Measurements from ENCODE around the gene GLYR1.
A peak's percentile ranks its signal among the peaks of the same experiment; 100 is the strongest.

GLYR1 gene

DNA sequence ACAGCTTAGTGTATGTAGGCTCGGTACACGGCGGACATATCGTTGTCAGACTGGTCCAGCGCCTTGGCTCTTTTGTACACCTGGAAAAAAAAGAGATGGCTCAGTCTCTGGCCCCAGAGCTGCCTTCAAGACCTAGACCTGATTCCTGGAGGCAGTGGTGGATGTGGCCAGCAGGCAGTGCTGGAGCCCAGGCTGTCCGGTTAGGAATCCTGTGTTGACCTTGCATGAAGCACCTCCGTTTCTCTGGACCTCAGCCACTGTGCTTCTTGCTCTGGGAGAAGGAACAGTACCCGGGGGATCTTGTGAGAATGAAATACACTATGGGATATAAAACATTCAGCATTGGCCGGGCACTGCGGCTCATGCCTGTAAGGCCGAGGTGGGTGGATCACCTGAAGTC is 41.9 kb downstream of the GLYR1 start:
- no peak for DNase-seq (ENCODE audit: low spot score)

DNA sequence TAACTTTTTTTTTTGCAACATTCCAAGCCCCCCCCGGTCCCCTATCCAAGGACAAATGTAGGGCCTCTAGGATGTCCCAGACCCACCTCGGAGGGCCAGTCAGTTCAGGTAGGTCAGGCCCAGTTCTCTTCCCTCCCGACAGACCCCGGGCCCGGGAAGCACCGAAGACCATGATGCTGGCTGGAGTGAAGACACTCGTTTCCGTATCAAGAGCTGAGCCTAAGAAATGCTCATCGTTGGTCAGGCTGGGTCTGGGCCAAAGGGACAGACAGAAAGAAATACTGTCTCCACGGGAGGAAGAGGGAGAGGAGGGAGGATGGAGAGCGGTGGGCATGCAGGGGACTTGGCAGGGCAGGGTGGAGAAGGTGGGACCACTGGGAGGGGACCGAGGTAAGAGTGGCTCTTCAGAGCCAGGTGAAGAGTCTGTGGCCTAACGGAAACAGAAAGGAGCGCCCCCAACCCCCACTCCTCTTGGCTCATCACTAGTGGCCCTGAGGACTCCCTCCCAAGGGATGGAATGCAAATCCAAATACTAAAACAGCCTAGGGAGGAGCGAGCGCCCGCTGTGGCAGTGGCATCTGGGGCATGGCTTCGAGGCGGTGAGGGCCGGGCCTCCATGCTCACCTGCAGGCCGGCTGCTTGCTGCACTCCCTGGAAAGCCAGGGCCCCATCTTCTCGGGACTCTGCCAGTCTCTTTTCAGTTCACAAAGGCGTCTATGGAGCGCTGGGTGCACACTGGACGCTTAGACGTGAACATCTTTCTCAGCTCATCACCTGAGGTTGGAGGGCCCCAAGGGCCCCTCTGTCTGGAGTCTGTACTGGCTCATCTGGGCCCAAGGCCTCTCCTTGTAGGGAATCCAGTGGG is 43.0 kb downstream of the GLYR1 start:
- no peak for DNase-seq (ENCODE audit: low spot score)

DNA sequence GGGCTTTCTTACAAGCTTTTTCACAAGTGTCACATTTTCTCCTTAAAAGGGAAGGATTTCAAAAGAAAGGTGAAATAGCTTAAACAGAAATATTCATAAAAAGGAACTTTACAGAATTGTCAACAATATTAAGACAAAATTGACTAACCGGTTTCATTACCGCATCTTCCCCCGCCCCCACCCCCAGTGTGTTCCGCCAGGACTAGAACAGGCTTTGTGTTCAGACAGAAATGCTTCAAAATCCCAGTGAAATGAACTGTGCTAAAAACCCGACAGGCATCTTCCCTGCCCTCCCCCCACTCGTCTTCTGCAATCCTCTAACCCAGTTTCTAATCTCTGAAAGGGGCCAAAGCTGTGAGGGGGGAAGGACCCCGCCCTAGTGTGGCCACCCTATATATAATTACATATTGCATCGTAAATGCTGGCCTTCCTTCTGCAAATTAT is 43.7 kb downstream of the GLYR1 start:
- no peak for DNase-seq (ENCODE audit: low spot score)

DNA sequence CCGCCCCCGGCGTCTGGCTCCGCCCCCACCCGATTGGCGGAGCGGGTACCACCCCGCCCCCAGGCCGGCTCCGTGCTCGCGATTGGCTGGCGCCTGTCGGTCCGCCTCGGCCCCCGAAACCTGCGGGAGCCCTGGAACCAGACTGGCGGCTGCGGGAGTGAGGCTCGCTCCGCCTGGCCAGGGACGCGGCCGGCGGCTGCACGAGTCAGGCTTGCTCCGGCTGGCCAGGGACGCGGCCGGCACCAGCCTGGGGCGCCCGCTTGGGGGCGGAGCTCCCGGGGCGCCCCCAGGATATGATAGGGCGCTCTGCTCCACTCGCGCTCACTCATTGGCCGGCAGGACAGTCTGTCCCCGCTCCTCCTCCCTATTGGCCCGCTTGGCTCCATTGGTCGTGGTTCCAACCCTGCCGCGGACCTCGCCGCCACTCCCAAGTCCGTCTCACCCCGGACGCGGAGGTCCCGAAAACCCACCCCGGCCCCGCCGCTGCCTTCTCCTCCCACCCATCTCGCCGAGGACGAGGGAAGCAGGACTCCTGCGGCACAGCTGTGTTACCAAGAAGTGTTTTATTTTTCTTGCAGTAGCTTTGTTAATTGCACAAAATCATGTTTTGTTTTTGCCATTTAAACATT is 44.3 kb downstream of the GLYR1 start:
- peak; percentile 94 for DNase-seq (ENCODE audit: low spot score)

DNA sequence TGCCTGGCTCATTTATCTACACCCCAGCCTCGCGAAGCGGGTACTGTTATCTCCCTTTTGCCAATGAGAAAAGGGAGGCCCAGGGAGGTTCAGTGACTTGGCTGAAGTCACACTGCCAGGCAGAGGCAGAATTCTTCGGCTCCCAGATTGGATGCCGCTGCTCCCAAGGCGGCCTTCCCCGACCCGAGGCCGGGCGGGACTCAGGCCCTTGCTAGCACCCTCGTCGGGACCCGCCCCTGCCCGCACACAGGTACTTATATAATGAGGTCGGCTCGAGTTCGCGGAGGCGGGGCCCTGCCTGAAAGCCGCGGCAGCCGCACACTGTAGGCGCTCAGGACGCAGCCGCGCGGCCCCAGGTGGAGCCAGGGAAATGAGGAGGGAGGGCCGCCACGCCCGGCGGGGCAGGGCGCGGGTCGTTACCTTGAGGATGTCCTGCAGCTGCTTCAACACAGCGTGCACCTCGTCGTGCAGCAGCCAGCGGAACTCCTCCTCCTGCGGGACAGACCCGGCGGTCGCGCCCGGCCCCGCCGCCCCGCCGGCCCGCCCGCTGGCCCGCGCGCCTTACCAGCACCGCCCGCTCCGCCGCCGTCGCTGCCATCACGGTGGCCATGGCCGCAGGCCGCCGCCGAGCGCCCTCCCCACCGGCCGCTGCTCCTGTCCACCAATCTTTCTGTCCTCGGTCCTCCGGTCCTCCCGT is 45.0 kb downstream of the GLYR1 start, which contains the start of gene ROGDI:
Gene ROGDI (minus strand): TSS at position 672 of the 697 bp plus-strand sequence. CDS start 62 bp downstream, at position 610.
- DNase-seq (ENCODE audit: low spot score) = peak; percentile 73

DNA sequence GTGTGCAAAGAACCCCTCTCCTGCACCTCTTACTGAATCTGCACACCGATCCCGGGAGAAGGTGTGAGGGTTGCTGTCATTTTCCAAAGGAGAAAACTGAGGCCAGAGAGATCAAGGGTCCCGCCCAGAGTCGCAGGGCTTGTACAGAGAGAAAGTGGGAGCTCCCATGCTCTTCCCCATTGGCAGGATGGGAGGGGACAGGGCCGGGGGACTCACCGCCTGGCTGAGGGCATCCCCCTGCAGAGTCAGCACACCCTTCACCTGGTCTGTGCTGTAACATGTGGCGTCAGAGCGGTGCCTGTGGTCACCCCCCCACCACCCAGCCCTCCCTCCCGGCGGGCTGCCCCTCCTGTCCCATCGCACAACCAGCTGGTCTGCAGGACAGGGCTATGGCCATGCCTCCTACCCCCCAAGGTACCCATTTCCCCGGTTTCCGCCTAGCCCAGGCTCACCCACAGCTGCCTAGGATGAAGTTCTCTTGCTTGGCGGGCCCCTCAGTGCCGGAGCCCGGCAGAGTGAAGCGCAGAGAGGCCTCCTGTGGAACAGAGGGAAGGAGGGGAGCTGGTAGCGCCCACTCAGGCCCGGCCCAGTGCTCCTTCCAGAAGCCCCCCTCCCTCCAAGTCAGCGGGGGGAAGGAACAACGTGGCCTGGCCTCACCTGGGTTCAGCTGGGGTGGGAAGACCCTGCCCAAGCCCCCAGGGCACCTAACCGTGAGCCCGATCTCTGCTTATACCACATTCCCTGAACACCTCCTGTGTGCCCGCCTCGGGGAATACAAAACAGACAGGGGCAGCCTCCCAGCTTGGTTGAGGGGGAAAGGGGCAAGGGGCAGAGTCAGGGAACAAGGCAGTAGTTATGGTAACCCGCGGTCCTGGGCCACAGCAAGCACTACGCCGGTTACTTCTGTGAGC is 45.8 kb downstream of the GLYR1 start:
- DNase-seq (ENCODE audit: low spot score) = no peak

DNA sequence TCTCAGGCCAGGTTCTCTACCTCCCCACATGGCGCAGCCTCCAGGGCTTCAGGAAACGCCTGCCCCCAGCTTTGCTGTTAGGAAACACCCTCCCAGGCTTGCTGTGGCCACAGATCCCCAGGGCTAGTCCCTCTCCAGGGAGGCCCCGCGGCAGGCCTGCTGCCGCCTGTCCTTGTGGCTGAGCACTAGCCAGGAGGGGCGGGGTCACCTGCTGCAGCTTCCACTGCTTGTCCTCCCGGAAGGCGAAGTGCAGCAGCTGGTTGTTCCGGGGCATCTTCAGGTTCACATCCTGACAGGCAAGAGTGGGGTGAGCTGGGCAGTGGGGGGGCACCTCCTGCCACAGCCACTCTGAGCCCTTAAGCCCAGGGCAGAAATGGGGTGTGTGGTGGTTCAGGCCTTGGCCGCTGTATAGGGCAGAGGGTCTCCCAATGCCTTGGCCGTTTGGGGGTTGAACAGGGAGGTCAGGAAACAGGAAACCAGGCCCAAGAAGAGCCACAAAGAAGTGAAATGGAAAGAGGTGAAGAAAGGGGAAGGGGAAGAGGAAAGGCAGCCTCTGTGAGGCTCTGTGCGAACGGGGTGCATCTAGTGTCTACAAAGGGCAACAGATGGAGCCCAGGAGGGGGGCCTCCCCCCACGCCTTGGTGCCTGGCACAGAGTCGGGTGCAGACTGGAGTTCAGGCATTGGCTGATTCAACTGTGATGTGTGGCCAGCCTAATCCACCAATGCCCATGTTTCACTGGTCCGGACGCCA is 46.6 kb downstream of the GLYR1 start:
- peak; percentile 90 for DNase-seq (ENCODE audit: low spot score)

DNA sequence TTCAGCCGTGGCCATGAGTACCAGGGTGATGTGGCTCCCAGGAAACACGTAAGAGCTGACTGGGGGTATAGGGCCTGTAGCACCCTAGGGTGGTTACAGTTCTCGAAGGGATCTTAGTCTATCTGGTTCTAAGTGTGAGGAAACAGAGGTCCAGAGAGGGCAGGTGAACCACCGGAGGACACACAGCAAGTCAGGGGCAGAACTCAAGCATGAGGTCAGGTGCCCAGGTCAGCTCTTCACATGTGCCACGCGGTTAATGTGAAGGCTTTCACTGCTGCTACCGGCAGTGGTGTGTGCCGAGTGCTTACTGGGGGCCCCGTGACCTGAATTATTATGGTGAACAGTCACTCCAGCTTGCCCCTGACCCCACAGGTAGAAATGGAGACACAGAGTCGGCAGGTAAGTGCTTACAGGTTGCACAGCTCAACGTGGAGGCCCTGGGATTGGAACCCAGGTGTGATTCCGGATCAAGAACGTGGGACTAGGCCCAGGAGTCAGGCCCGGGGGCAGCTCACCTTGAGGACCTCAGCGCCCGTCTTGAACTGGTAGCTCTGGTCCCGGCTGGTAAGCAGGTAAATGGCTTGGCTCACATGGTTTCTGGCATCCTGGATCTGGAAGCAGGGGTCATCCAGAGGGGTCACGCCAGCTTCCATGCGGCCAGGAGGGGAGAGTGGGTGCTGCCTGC is 47.8 kb downstream of the GLYR1 start:
- no peak for DNase-seq (ENCODE audit: low spot score)

DNA sequence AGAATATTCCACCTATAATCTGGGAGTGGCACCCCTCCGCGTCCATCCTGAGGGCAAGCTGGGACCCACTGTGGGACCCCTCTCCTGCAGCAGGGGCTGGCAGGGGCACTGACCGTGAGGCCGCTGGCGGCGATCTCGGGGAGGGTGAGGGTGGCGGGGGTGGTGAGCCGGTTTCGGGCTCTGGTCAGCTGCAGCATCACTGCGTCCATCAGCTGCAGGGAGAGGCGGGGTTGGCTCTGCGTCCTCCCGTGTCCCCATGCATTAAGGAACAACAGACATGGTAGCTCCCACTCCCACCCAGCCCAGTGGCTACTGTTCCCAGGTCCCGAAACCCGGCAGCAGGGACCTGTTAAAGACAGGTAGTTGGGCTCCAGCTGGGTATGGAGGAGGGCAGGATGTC is 48.6 kb downstream of the GLYR1 start:
- no peak for DNase-seq (ENCODE audit: low spot score)

DNA sequence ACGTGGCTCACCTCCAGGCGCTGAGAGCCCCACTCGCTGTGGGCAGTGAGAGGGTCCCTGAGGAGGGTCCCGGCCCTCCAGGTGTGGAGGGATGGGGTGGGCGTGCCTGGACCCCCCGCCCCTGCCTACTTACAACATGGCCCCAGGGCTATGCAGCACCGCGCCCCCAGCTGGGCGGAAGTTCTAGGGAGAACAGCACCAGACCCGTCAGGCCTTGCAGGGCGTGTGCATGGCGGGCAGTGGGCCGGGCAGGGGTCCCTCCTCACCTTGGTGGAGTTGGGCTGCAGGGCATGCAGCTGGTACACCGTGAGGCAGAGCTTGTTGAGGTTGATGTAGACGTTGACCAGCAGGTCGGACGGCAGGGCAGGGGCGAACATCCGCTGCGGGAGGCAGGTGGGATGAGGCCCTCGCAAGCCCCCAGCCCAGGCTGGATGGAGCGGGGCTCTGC is 49.3 kb downstream of the GLYR1 start:
- no peak for DNase-seq (ENCODE audit: low spot score)

DNA sequence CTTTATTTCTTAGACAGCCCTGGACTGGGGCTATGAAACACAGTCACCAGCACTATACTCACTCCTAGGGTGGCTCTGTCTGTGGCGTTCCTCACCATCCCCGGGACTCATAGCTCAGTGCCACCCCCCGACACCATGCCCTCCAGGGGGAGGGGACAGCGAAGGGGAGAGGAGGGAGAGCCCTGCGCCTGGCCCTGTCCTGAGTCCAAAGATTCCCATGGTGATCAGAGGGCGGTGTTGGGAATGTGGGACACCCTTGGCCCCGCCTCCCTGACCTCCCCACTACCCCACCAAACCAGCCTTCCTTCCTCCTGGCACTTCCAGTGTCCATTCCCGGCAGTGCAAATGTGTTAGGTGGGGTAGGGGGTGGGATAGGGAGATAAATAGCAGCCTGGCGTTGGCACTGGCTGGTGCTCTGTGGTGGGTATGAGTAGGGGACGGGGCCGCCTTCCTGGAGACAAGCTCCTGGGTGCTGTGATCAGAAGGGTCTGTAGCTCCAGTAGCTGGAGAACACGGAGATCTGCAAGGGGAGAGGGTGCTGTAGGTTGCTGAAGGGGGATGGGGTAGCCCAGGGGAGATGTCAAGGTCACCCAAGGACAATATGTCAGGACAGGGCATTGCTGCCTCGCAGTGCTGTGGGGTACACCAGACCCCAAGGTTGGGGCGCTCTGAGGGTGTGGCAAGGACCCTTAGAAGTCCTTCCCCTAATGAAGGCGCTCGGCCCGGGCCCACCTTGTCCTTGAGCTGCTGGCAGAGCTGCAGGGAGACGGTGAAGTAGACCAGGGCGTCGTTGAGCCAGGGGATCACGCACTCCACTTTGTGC is 49.9 kb downstream of the GLYR1 start:
- no peak for DNase-seq (ENCODE audit: low spot score)

DNA sequence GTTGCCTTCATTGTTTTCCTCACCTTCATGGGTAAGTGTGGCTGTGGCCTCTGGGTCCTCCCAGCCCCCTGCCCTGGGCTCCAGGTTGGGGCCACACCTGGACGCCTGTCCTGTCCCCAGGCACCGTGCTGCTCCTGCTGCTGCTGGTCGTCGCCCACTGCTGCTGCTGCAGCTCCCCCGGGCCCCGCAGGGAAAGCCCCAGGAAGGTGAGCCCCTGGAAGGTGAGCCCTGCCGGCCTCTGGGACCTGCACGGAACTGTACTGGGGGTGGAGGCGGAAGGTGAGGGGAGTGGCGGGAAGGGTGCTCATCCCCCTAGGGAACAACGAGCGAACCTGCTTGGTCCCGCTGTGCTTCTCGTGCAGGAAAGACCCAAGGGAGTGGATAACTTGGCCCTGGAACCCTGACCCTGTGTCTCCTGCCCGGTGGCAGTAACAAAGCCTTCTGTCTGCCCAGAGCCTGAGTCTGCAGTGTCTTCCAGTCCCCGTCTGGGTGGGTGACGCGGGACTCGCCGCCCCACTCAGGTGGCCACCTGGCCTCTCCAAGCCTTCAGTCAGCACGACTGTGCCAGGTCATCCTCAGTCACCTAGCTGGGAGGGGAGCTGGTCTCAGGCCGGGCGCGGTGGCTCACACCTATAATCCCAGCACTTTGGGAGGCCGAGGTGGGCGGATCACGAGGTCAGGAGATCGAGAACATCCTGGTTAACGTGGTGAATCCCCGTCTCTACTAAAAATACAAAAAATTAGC is 51.1 kb downstream of the GLYR1 start:
- DNase-seq (ENCODE audit: low spot score) = no peak

DNA sequence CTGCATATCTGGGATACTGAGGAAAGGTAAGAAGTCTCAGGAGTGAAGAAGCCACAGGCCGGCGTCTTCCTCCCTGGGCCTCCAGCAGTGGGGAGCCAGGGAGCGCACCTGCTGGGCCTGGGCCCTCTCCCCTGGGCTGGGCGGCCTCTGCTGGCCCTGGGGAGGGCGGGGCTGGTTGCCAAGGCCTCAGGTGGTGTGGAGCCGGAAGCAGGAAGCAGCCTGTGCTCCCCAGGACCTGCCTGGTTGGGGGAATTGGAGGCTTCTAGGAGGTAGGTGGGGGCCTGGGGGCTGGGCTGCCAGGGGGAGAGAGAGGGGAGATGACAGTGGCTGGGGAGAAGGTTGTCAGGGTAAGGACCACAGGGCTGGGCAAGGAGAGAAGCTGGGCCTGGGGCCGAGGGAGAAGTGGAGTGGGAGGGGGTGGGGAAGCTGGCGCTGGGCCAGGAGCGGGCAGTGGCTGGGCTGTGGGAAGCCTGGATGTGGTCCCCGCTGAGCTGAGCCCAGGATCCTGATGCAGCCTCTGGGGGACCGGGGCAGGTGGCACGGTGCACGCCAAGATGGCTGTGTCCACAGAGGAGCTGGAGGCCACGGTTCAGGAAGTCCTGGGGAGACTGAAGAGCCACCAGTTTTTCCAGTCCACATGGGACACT is 51.8 kb downstream of the GLYR1 start, which contains the start of gene SMIM22:
Gene SMIM22 (plus strand): TSS at position 189 of the 647 bp plus-strand sequence. CDS start 366 bp downstream, at position 555.
- no peak for DNase-seq (ENCODE audit: low spot score)

DNA sequence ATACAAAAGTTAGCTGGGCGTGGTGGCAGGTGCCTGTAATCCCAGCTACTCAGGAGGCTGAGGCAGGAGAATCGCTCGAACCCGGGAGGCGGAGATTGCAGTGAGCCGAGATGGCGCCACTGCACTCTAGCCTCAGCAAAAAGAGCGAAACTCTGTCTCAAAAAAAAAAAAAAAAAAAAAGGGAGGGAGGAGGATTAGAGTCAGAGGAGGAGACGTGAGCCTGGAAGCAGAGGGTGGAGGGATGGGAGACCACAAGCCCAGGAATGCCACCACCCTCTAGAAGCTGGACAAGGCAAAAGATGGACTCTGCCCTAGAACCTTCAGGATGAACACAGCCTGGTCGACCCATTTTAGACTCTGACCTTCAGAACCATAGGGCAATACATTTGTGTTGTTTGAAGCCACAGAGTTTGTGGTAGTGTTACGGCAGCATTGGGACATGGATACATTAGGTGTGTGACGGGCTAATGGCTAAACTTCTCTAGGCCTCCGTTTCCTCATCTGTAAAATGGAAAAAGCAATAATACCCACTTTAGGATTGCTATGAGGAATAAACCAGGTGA is 54.1 kb downstream of the GLYR1 start:
- DNase-seq (ENCODE audit: low spot score) = no peak

DNA sequence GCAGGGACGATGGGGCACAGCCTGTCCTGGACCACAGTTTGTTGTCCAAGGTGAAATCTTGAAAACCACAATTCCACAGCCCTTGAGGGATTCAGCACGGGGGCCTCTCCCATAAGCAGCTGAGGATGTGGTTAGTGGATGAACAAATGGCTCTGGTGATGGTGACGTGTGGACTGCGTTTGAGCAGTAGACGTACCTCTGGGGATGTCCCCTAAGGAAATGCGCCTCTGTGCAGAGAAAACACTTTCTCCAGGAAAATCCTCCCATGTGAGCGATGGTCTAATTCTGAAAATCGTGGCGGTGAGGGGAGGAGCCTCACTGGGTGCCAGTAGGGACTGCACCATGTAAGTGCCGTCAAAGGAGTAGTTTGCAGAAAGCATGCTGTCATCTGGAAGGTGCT is 56.2 kb downstream of the GLYR1 start:
- DNase-seq (ENCODE audit: low spot score) = no peak

DNA sequence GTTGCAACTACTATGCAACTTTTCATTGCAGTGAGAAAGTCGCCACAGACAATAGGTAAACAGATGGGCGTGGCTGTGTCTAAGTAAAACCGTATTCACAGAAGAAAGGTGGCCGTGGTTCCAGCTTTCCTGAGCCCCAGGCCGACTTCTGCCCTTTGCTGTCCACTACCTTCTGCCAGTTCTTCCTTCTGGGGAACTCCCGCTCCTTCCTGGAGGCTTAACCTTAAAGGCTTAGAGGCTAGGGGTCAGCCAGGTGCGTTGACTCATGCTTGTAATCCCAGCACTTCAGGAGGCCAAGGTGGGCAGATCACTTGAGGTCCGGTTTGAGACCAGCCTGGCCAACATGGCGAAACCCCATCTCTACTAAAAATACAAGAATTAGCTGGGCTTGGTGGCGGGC is 56.8 kb downstream of the GLYR1 start:
- DNase-seq (ENCODE audit: low spot score) = no peak

DNA sequence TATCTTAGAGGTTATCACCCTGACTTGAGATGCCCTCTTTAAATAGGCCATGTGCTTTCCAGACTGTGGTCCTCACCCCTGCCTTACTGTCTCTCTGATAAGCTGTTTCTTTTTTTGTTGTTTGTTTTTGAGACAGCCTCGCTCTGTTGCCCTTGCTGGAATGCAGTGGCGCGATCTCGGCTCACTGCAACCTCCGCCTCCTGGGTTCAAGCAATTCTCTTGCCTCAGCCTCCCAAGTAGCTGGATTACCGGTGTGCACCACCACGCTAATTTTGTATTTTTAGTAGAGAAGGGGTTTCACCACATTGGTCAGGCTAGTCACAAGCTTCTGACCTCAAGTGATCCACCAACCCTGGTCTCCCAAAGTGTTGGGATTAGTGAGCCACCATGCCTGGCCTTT is 58.2 kb downstream of the GLYR1 start:
- no peak for DNase-seq (ENCODE audit: low spot score)

DNA sequence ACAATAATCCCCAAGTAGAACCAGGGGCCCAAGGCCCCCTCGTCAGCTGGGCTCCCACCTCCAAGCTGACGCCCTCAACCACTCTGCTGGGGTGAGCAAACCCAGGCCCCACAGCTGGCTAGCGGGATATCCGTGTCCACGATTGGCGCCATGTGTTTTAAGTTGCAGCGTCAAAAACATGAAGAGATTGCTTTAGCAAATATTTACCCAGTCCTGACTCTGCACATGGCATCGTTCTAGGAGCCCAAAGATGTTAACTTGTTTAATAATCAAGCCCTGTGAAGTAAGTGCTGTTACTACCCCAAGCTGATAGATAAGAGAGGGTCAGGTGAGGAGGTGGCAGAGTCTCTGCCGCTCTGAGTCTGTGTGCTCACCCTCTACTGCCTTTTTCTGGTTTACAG is 58.6 kb downstream of the GLYR1 start:
- no peak for DNase-seq (ENCODE audit: low spot score)

Measured in putamen (tissue), 1 donor.